ENCODE data around the gene FXYD2. TPM values are rescaled to one million over a fixed set of nuclear protein-coding genes. Genes with fewer than 3 reads are reported as not detected.

Gene FXYD2
- total and polyA plus RNA-seq, 9 of the 15 experiments (the other 6 are each of a cell fraction or from before 2014, with no cell fraction given), result not detected

DNA sequence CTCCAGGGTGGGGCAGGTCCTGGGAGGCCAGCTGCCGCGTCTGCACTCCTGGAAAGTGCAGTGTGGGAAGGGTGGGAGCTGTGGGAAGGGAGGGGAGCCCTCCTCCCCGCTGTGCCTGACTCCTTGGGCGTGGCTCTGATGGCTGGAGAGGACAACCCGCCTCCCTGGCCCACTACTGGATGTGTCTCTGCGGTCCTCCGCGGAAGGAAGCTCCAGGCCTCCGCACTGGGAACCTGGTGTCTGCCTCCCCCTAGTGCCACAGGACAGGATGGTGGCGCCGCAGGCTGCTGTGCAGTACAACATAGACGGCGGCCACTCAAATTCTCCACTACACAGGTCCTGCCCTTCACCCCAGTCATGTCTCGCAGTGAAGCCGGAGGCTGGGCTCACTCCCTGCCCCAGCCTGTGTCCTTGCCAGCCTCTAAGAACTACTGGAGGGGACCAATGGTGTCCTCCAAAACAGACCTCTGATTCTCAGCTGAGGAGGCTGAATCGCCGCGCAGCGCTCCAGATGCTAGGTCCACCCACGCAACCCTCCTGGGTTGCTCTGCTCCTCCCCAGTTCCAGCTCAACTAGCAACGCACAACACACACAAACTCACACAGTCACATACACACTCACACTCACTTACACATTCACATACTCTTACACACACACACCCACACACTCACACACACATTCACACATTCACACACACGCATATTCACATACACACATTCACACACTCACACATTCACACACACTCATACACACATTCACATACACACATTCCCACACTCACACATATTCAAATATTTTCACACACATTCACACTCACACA, 15.1 kb downstream of the FXYD2 start (continued):
- TF ChIP-seq, protein P1, sequence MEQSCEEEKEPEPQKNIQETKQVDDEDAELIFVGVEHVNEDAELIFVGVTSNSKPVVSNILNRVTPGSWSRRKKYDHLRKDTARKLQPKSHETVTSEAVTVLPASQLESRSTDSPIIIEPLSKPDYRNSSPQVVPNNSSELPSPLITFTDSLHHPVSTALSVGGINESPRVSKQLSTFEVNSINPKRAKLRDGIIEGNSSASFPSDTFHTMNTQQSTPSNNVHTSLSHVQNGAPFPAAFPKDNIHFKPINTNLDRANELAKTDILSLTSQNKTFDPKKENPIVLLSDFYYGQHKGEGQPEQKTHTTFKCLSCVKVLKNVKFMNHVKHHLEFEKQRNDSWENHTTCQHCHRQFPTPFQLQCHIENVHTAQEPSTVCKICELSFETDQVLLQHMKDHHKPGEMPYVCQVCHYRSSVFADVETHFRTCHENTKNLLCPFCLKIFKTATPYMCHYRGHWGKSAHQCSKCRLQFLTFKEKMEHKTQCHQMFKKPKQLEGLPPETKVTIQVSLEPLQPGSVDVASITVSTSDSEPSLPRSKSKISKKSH (CRISPR knock-in tag; IDR thresholded peaks at IDR 0.05), result no peak
- TF ChIP-seq ZNF778 (CRISPR knock-in tag; IDR thresholded peaks at IDR 0.05), result no peak
- TF ChIP-seq, protein P2, sequence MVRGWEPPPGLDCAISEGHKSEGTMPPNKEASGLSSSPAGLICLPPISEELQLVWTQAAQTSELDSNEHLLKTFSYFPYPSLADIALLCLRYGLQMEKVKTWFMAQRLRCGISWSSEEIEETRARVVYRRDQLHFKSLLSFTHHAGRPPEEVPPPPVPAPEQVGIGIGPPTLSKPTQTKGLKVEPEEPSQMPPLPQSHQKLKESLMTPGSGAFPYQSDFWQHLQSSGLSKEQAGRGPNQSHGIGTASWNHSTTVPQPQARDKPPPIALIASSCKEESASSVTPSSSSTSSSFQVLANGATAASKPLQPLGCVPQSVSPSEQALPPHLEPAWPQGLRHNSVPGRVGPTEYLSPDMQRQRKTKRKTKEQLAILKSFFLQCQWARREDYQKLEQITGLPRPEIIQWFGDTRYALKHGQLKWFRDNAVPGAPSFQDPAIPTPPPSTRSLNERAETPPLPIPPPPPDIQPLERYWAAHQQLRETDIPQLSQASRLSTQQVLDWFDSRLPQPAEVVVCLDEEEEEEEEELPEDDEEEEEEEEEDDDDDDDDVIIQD (CRISPR knock-in tag; IDR thresholded peaks at IDR 0.05), result no peak
- TF ChIP-seq, protein P3, sequence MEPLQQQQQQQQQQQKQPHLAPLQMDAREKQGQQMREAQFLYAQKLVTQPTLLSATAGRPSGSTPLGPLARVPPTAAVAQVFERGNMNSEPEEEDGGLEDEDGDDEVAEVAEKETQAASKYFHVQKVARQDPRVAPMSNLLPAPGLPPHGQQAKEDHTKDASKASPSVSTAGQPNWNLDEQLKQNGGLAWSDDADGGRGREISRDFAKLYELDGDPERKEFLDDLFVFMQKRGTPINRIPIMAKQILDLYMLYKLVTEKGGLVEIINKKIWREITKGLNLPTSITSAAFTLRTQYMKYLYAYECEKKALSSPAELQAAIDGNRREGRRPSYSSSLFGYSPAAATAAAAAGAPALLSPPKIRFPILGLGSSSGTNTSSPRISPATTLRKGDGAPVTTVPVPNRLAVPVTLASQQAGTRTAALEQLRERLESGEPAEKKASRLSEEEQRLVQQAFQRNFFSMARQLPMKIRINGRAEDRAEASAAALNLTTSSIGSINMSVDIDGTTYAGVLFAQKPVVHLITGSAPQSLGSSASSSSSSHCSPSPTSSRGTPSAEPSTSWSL (CRISPR knock-in tag; IDR thresholded peaks at IDR 0.05; ENCODE audit: borderline replicate concordance), result no peak
- no peak; the same call in 1 of the 2 replicates for TF ChIP-seq HDGF (IDR thresholded peaks at IDR 0.05)
- TF ChIP-seq HDAC6 (IDR thresholded peaks at IDR 0.05; ENCODE audit: low read depth, low read length), result no peak
- TF ChIP-seq, protein P4, sequence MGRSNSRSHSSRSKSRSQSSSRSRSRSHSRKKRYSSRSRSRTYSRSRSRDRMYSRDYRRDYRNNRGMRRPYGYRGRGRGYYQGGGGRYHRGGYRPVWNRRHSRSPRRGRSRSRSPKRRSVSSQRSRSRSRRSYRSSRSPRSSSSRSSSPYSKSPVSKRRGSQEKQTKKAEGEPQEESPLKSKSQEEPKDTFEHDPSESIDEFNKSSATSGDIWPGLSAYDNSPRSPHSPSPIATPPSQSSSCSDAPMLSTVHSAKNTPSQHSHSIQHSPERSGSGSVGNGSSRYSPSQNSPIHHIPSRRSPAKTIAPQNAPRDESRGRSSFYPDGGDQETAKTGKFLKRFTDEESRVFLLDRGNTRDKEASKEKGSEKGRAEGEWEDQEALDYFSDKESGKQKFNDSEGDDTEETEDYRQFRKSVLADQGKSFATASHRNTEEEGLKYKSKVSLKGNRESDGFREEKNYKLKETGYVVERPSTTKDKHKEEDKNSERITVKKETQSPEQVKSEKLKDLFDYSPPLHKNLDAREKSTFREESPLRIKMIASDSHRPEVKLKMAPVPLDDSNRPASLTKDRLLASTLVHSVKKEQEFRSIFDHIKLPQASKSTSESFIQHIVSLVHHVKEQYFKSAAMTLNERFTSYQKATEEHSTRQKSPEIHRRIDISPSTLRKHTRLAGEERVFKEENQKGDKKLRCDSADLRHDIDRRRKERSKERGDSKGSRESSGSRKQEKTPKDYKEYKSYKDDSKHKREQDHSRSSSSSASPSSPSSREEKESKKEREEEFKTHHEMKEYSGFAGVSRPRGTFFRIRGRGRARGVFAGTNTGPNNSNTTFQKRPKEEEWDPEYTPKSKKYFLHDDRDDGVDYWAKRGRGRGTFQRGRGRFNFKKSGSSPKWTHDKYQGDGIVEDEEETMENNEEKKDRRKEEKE (IDR thresholded peaks at IDR 0.05; ENCODE audit: borderline replicate concordance in 1 of 2, control insufficient read depth in 1 of 2, low read depth in 2 of 2, low read length in 1 of 2), result peak in 1 of 2 experiments; percentile 63; a peak in 1 of 4 replicates
- TF ChIP-seq CEBPB (tag; IDR thresholded peaks at IDR 0.05), result no peak
- TF ChIP-seq ASH1L (IDR thresholded peaks at IDR 0.05; ENCODE audit: borderline replicate concordance, low read depth, partially characterized antibody), result peak; percentile 35
- TF ChIP-seq, protein P5, sequence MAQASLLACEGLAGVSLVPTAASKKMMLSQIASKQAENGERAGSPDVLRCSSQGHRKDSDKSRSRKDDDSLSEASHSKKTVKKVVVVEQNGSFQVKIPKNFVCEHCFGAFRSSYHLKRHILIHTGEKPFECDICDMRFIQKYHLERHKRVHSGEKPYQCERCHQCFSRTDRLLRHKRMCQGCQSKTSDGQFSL (CRISPR knock-in tag; IDR thresholded peaks at IDR 0.05), result no peak
- TF ChIP-seq, protein P5 (tag; IDR thresholded peaks at IDR 0.05), result no peak
- TF ChIP-seq CBFA2T2 (conservative IDR thresholded peaks at IDR 0.05), result no peak
- TF ChIP-seq, protein P6, sequence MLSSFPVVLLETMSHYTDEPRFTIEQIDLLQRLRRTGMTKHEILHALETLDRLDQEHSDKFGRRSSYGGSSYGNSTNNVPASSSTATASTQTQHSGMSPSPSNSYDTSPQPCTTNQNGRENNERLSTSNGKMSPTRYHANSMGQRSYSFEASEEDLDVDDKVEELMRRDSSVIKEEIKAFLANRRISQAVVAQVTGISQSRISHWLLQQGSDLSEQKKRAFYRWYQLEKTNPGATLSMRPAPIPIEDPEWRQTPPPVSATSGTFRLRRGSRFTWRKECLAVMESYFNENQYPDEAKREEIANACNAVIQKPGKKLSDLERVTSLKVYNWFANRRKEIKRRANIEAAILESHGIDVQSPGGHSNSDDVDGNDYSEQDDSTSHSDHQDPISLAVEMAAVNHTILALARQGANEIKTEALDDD (IDR thresholded peaks at IDR 0.05), result no peak
- TF ChIP-seq RBM17 (IDR thresholded peaks at IDR 0.05; ENCODE audit: borderline replicate concordance, low read depth, low read length), result no peak
- TF ChIP-seq PCBP1 (IDR thresholded peaks at IDR 0.05; ENCODE audit: low read depth, low read length, poor library complexity, severe bottlenecking), result no peak
- TF ChIP-seq ADNP (tag; IDR thresholded peaks at IDR 0.05), result no peak
